DND-41 (cell line): Measurements from ENCODE around the gene ARMC2.

ENCODE experiments used
- ATAC-seq: fragments of 200-7000 bp; cut with Tn5 transposase; 3 replicates; pipeline ENCODE4 v1.9.1; 2021; ENCODE audit warnings: low read depth; ENCODE audit not compliant: insufficient read depth
- DNase-seq: peaks from one replicate; pipeline ENCODE4 v3.0.0-alpha.2; 2020
- H2AFZ ChIP-seq: 2 replicates; pipeline ENCODE4 v1.6.0; 2012; ENCODE audit warnings: low read depth, low read length
- H3K27ac ChIP-seq: 2 replicates; pipeline ENCODE4 v1.5.1; 2012; ENCODE audit warnings: low read length, inconsistent platforms
- H3K27me3 ChIP-seq: fragments of 200-600 bp; sonication (generic); 2 replicates; pipeline ENCODE4 v1.6.0; 2012; ENCODE audit warnings: low read length, mild to moderate bottlenecking, inconsistent platforms; ENCODE audit not compliant: insufficient read depth, poor library complexity
- H3K36me3 ChIP-seq: 2 replicates; pipeline ENCODE4 v1.5.1; 2012; ENCODE audit warnings: low read length, inconsistent platforms; ENCODE audit not compliant: insufficient read depth
- H3K4me1 ChIP-seq: 2 replicates; pipeline ENCODE4 v1.5.1; 2012; ENCODE audit warnings: mild to moderate bottlenecking, low read length; ENCODE audit not compliant: insufficient read depth
- H3K4me2 ChIP-seq: 2 replicates; pipeline ENCODE4 v1.6.0; 2012; ENCODE audit warnings: mild to moderate bottlenecking, moderate library complexity, low read length, inconsistent platforms; ENCODE audit not compliant: insufficient read depth
- H3K4me3 ChIP-seq, 2 experiments: fragments of 200-600 bp in 1 of 2; shearing (Covaris generic) in 1 of 2; 2 replicates each; pipeline ENCODE4 v1.5.1; 2012 to 2016; ENCODE audit warnings: inconsistent platforms in 2 of 2, low read length in 2 of 2, mild to moderate bottlenecking in 2 of 2, low read depth in 1 of 2, moderate library complexity in 1 of 2
- H3K79me2 ChIP-seq: 2 replicates; pipeline ENCODE4 v1.6.0; 2012; ENCODE audit warnings: low read length, inconsistent platforms; ENCODE audit not compliant: insufficient read depth
- H3K9ac ChIP-seq: 2 replicates; pipeline ENCODE4 v1.6.0; 2012; ENCODE audit warnings: low read depth, mild to moderate bottlenecking, inconsistent platforms, low read length, moderate library complexity
- H3K9me3 ChIP-seq: 2 replicates; pipeline ENCODE4 v1.5.1; 2012; ENCODE audit warnings: low read length, moderate library complexity, mild to moderate bottlenecking, inconsistent platforms; ENCODE audit not compliant: insufficient read depth, severe bottlenecking
- H4K20me1 ChIP-seq: 2 replicates; pipeline ENCODE4 v1.6.0; 2012; ENCODE audit warnings: low read length; ENCODE audit not compliant: insufficient read depth
- CTCF ChIP-seq: IDR thresholded peaks from 2 replicates; pipeline ENCODE4 v1.5.1; 2012; ENCODE audit warnings: borderline replicate concordance, low read length, moderate library complexity, mild to moderate bottlenecking; ENCODE audit not compliant: poor library complexity, severe bottlenecking; ENCODE audit errors: extremely low read depth
- EZH2 ChIP-seq: IDR thresholded peaks from 3 replicates; pipeline ENCODE4 v1.6.1; 2012; ENCODE audit warnings: borderline replicate concordance, low read depth, mild to moderate bottlenecking, moderate library complexity, low read length, inconsistent platforms; ENCODE audit not compliant: severe bottlenecking

The ARMC2 gene

GRCh38 chr6:108987156-108987555 is 138.9 kb downstream of the ARMC2 start:
- TF ChIP-seq EZH2, result no peak
- TF ChIP-seq CTCF, result no peak
- Histone ChIP-seq H3K27ac (no peak overlapping the region), H3K79me2 (no peaks in the 10 kb centered on the region), H3K4me1 (no peaks in the 10 kb centered on the region), H3K9me3 (no peaks in the 10 kb centered on the region), H3K27me3 (no peaks in the 10 kb centered on the region), H3K4me2 (no peak overlapping the region), H2AFZ (no peak overlapping the region), H3K36me3 (no peaks in the 10 kb centered on the region), H4K20me1 (no peaks in the 10 kb centered on the region), H3K4me3 (no peak overlapping the region), H3K9ac (no peak overlapping the region)
- no peak for DNase-seq
- ATAC-seq, result no peak

- ATAC-seq (no peak), DNase-seq (no peak)
- H3K4me2 ChIP-seq, result no peak overlapping the region
- no peaks in the 10 kb centered on the region for H3K79me2 ChIP-seq
- no peaks in the 10 kb centered on the region for H3K27me3 ChIP-seq
- H3K4me3 ChIP-seq, result no peak overlapping the region
- no peaks in the 10 kb centered on the region for H3K9me3 ChIP-seq
- TF ChIP-seq CTCF (no peak), EZH2 (no peak)
- H3K9ac ChIP-seq, result no peak overlapping the region
- no peaks in the 10 kb centered on the region for H4K20me1 ChIP-seq
- H2AFZ ChIP-seq, result no peak overlapping the region
- H3K4me1 ChIP-seq, result no peaks in the 10 kb centered on the region
- H3K27ac ChIP-seq, result no peak overlapping the region
- 0 out of 2 replicates have a peak, but pooled peaks cover 3% of the 10 kb centered on the region for H3K36me3 ChIP-seq
Measured at GRCh38 chr6:108988296-108988695, 140.1 kb downstream of the ARMC2 start.

- Histone ChIP-seq H3K36me3 (0 out of 2 replicates have a peak, but pooled peaks cover 3% of the 10 kb centered on the region), H4K20me1 (no peaks in the 10 kb centered on the region)
- TF ChIP-seq EZH2, result no peak
- TF ChIP-seq CTCF, result no peak
Measured at GRCh38 chr6:108988765-108989164, 140.5 kb downstream of the ARMC2 start.

GRCh38 chr6:108989700-108990099 is 141.5 kb downstream of the ARMC2 start:
- H3K9me3 ChIP-seq, result no peaks in the 10 kb centered on the region
- no peak for TF ChIP-seq CTCF
- TF ChIP-seq EZH2, result no peak
- ATAC-seq (no peak), DNase-seq (no peak)
- 0 out of 2 replicates have a peak, but pooled peaks cover 3% of the 10 kb centered on the region for H3K36me3 ChIP-seq
- H3K79me2 ChIP-seq, result no peaks in the 10 kb centered on the region
- H3K4me1 ChIP-seq, result no peaks in the 10 kb centered on the region
- no peak overlapping the region for H3K27ac ChIP-seq
- H2AFZ ChIP-seq, result no peak overlapping the region
- no peaks in the 10 kb centered on the region for H3K27me3 ChIP-seq
- no peak overlapping the region for H3K4me2 ChIP-seq
- no peaks in the 10 kb centered on the region for H4K20me1 ChIP-seq
- no peak overlapping the region for H3K9ac ChIP-seq
- H3K4me3 ChIP-seq, result no peak overlapping the region

More at GRCh38 chr6:108988765-108989164, 140.5 kb downstream of the ARMC2 start:
- no peaks in the 10 kb centered on the region for H3K79me2 ChIP-seq
- H3K4me1 ChIP-seq, result no peaks in the 10 kb centered on the region
- H3K4me2 ChIP-seq, result no peak overlapping the region
- no peaks in the 10 kb centered on the region for H3K27me3 ChIP-seq
- H3K9me3 ChIP-seq, result no peaks in the 10 kb centered on the region
- no peak overlapping the region for H2AFZ ChIP-seq
- ATAC-seq (no peak), DNase-seq (no peak)
- no peak overlapping the region for H3K9ac ChIP-seq
- H3K4me3 ChIP-seq, result no peak overlapping the region
- H3K27ac ChIP-seq, result no peak overlapping the region
